GM12801 (cell line): Measurements from ENCODE around the gene IL1R2.

Experiments used
- CTCF ChIP-seq: IDR thresholded peaks from one replicate; pipeline ENCODE4 v1.5.1; 2011; ENCODE audit warnings: control low read depth; ENCODE audit not compliant: insufficient read length; ENCODE audit errors: extremely low read depth

Gene IL1R2

GRCh38 chr2:101993772-101994171 is 2.0 kb downstream of the IL1R2 start:
- no peak for TF ChIP-seq CTCF

GRCh38 chr2:101995019-101995418 is 3.3 kb downstream of the IL1R2 start:
- no peak for TF ChIP-seq CTCF

GRCh38 chr2:101995804-101996203 is 4.0 kb downstream of the IL1R2 start:
- TF ChIP-seq CTCF = no peak

- no peak for TF ChIP-seq CTCF
Observed at GRCh38 chr2:101998556-101998895, 6.8 kb downstream of the IL1R2 start.

- TF ChIP-seq CTCF = no peak
Observed at GRCh38 chr2:101998896-101999789, 7.4 kb downstream of the IL1R2 start.

GRCh38 chr2:102000012-102000411 is 8.3 kb downstream of the IL1R2 start:
- TF ChIP-seq CTCF = no peak

GRCh38 chr2:102000813-102001766 is 9.3 kb downstream of the IL1R2 start:
- no peak for TF ChIP-seq CTCF
